Body of pancreas (tissue), 4 donors: ENCODE results near the gene SNX8. TPM values are rescaled to one million over a fixed set of nuclear protein-coding genes. Genes with fewer than 3 reads are reported as not detected.

Experiments
- ATAC-seq: fragments of 150-250 bp; one replicate; pipeline ENCODE4 v1.9.1; 2016
- DNase-seq, 4 donors: peaks; one replicate each; pipeline ENCODE4 v3.0.0-alpha.2; 2019
- H3K27ac ChIP-seq, 4 donors: fragments of 200-600 bp; sonication (generic); 1 replicate in 3 of 4; 2 replicates in 1 of 4; pipeline versions ENCODE4 v1.5.1 to v1.6.1; 2016 to 2019; ENCODE audit warnings: mild to moderate bottlenecking in 1 of 4, mixed read lengths in 1 of 4, moderate library complexity in 1 of 4
- H3K27me3 ChIP-seq, 2 donors: fragments of 200-600 bp; sonication (generic); one replicate each; pipeline ENCODE4 v1.6.0; 2016; ENCODE audit warnings: mild to moderate bottlenecking in 1 of 2
- H3K36me3 ChIP-seq, 2 donors: fragments of 200-600 bp; sonication (generic); replicated peaks in 1 of 2; 2 replicates each; pipeline ENCODE4 v1.5.1; 2016; ENCODE audit warnings: low read depth in 2 of 2; ENCODE audit not compliant: insufficient read depth in 1 of 2
- H3K4me1 ChIP-seq: fragments of 200-600 bp; sonication (generic); one replicate; pipeline ENCODE4 v1.6.0; 2016
- H3K4me3 ChIP-seq, 2 donors: fragments of 200-600 bp; sonication (generic); 1 replicate in 1 of 2; 2 replicates in 1 of 2; pipeline ENCODE4 v1.5.1; 2016 to 2019
- H3K9me3 ChIP-seq, 3 donors: fragments of 200-600 bp; sonication (generic); 1 replicate in 2 of 3; 2 replicates in 1 of 3; pipeline ENCODE4 v1.5.1; 2016
- POLR2A ChIP-seq, 3 donors: fragments of 450-650 bp; IDR thresholded peaks; one replicate each; pipeline ENCODE4 v1.6.1; 2016; ENCODE audit warnings: antibody characterized with exemption in 3 of 3, mild to moderate bottlenecking in 2 of 3
- WGBS, 2 donors: methylation state at CpG; one replicate each; pipeline ENCODE4 v1.1.5; 2017; 5-methylcytosine and 5-hydroxymethylcytosine counted together
- intact Hi-C: fragments of 100-400 bp; cut with DNase I; formaldehyde crosslinking; loops from one replicate; pipeline ENCODE4 v1.15.1; 2023
- total RNA-seq, 2 donors: library from RNA; depleted of rRNA; stranded (reverse); fragments of >200 nt; gene quantifications; one replicate each; pipeline ENCODE4 v1.1.0, GENCODE V29; 2016
- TF ChIP-seq, protein P1 (sequence below), 7 experiments: fragments of 450-650 bp in 4 of 7; fragments of 200-600 bp in 3 of 7; sonication (generic) in 3 of 7; IDR thresholded peaks; one replicate each; pipeline ENCODE4 v1.5.1; 2016 to 2019; ENCODE audit warnings: antibody characterized with exemption in 7 of 7

The SNX8 gene
- total RNA-seq, 2 donors from 2014 or later = 5.3 to 6.2 TPM

DNA sequence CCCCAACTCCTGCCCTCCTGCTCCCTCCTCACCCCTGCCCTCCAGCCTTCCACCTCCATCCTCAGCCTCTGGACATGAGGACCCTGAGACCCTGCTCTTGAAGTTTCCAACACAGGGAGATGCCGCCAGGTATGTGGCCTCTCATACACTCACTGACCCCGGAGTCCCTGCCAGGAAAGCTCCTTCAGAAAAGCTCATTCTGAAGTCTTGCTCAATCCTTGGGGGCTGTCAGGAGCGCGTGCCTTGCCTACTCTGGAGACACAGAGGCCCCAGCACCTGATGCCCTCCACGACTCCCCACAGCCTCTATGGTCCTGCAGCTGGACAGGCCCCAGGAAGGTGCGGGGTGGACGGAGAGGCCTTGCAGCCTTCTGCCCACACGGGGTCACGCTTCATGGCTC, 61.2 kb downstream of the SNX8 start:
- Histone ChIP-seq H3K36me3 (peaks cover 0 to 3% of the 10 kb centered on the region in 2 donors), H3K4me1 (no peaks in the 10 kb centered on the region), H3K27me3 (no peaks in the 10 kb centered on the region), H3K4me3 (no peak overlapping the region), H3K9me3 (no peaks in the 10 kb centered on the region), H3K27ac (no peak overlapping the region)
- WGBS, 2 donors = 92 to 100% methylated on average over 1 to 9 of the region's 9 CpGs
- ATAC-seq (no peak), DNase-seq (no peak)
- TF ChIP-seq, protein P1, sequence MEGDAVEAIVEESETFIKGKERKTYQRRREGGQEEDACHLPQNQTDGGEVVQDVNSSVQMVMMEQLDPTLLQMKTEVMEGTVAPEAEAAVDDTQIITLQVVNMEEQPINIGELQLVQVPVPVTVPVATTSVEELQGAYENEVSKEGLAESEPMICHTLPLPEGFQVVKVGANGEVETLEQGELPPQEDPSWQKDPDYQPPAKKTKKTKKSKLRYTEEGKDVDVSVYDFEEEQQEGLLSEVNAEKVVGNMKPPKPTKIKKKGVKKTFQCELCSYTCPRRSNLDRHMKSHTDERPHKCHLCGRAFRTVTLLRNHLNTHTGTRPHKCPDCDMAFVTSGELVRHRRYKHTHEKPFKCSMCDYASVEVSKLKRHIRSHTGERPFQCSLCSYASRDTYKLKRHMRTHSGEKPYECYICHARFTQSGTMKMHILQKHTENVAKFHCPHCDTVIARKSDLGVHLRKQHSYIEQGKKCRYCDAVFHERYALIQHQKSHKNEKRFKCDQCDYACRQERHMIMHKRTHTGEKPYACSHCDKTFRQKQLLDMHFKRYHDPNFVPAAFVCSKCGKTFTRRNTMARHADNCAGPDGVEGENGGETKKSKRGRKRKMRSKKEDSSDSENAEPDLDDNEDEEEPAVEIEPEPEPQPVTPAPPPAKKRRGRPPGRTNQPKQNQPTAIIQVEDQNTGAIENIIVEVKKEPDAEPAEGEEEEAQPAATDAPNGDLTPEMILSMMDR (IDR thresholded peaks at IDR 0.05) = no peak
- TF ChIP-seq POLR2A (IDR thresholded peaks at IDR 0.05) = no peak
- intact Hi-C loops = no loop called here

DNA sequence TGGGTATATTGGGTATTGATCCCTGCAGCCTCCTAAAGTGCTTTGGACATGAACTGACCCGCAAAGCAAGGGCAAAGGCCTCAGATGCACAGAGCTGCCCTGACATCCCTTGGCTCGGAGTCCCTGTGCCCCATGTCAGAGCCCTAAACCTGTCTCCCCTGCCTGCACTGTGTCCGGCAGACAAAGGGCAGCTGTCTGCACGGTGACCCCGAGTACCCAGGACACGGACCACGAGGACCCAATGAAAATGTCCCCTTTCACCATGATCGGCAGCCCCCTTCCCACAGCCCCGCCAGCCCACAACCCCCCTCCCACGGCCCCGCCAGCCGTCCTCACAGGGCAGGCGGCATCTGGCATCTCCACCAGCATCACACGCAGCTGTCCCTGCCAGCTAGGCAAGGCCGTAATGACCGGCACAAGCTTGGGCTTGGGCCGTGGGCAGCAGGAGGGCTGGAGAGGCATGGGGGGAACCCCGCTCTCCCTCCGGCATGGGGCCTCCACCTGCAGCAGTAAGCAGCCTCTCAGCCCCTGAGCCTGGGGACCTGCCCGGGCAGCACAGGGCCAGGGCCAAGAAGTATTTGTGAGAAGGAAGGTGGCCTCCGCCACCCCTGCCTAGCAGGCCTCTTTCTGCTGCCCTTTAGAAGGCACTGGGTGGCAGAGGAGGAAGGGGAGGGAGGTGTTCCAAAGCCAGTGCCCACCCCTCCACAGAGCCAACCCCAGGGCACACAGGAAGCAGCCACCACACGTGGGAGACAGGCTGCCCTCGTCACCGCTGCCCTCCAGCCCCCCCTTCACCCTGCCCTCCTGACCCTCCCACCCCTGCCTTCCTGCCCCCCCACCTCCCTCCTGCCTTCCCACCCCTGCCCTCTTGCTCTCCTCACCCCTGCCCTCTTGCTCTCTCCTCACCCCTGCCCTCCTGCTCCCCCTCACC, 62.1 kb downstream of the SNX8 start:
- Histone ChIP-seq H3K4me3 (no peak overlapping the region), H3K27ac (no peak overlapping the region), H3K4me1 (no peaks in the 10 kb centered on the region), H3K27me3 (no peaks in the 10 kb centered on the region), H3K9me3 (no peaks in the 10 kb centered on the region), H3K36me3 (peaks cover 0 to 3% of the 10 kb centered on the region in 2 donors)
- intact Hi-C loops = no loop called here
- no peak for ATAC-seq
- DNase-seq = no peak
- no peak for TF ChIP-seq POLR2A (IDR thresholded peaks at IDR 0.05)
- TF ChIP-seq, protein P1 (IDR thresholded peaks at IDR 0.05) = no peak
- WGBS, 2 donors = 87 to 90% methylated on average over 14 to 20 of the region's 24 CpGs

- Histone ChIP-seq H3K9me3 (no peaks in the 10 kb centered on the region), H3K4me1 (no peaks in the 10 kb centered on the region), H3K27ac (no peak overlapping the region), H3K36me3 (no peaks in the 10 kb centered on the region), H3K4me3 (no peak overlapping the region), H3K27me3 (no peaks in the 10 kb centered on the region)
- WGBS, 2 donors = 0 to 79% methylated on average over 1 to 10 of the region's 10 CpGs
- intact Hi-C loops = no loop called here
- TF ChIP-seq, protein P1 (IDR thresholded peaks at IDR 0.05) = no peak
- no peak for TF ChIP-seq POLR2A (IDR thresholded peaks at IDR 0.05)
- DNase-seq (no peak), ATAC-seq (no peak)
These were observed 62.9 kb downstream of the SNX8 start for GRCh38 chr7:2251381-2251780.

- Histone ChIP-seq H3K36me3 (no peaks in the 10 kb centered on the region), H3K27me3 (no peaks in the 10 kb centered on the region), H3K4me3 (no peak overlapping the region), H3K27ac (peak overlapping the region in 1 of 4 donors; percentile 34), H3K9me3 (no peaks in the 10 kb centered on the region), H3K4me1 (no peaks in the 10 kb centered on the region)
- intact Hi-C loops = no loop called here
- 77 to 90% methylated on average over 2 to 26 of the region's 27 CpGs for WGBS, 2 donors
- TF ChIP-seq POLR2A (IDR thresholded peaks at IDR 0.05) = no peak
- TF ChIP-seq, protein P1 (IDR thresholded peaks at IDR 0.05) = no peak
- ATAC-seq = no peak
- DNase-seq = no peak
These were observed 64.4 kb downstream of the SNX8 start for GRCh38 chr7:2249744-2250323.
